G401.6 (cell line): ENCODE results near the gene FBLN5.
A peak's percentile ranks its signal among the peaks of the same experiment; 100 is the strongest.

ENCODE experiments used
- FAIRE-seq: peaks from 2 replicates; lab custom pipeline; 2012; peaks lifted over from hg19 to GRCh38; lab: Jason Lieb, UNC

The FBLN5 gene

GRCh38 chr14:91945751-91946621 is 1.5 kb downstream of the FBLN5 start:
- no peak for FAIRE-seq

DNA sequence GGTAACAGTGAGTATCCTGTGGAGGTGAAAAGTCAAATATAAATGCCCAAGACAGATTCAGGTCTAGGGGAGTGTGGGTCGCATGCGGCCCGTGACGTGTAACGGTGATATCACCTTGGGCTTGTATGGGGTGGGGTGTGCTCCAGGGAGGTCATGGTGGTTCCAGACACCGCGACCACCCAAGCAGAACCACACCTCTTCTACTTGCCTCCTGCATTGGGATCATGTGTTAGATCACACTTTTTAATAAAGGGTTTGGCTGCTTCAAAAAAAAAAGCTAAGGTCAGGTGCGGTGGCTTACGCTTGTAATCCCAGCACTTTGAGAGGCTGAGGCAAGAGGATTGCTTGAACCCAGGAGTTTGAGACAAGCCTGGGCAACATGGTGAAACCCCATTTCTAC is 4.5 kb downstream of the FBLN5 start:
- no peak for FAIRE-seq

GRCh38 chr14:91942128-91942527 is 5.4 kb downstream of the FBLN5 start:
- no peak for FAIRE-seq

DNA sequence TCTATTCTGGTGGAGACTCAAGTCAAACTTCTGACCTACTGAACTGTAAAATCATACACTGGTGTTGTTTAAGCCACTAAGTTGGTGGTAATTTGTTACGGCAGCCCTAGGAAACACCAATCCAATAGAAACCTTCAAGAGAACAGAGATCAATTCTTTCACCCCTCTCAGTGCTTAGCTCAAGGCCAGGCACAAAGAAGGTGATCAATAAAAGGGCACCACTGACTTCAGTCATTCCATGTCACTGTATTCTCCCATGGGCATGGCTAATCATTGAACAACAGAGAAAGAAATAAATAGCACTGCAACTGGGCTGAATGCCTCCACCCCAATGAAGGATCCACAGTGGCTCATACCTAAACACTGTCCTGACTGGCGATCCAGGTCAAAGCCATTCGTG is 7.3 kb downstream of the FBLN5 start:
- FAIRE-seq = no peak

GRCh38 chr14:91935586-91935985 is 11.9 kb downstream of the FBLN5 start:
- no peak for FAIRE-seq

- FAIRE-seq = no peak
Measured at GRCh38 chr14:91934554-91935285, 12.8 kb downstream of the FBLN5 start.

DNA sequence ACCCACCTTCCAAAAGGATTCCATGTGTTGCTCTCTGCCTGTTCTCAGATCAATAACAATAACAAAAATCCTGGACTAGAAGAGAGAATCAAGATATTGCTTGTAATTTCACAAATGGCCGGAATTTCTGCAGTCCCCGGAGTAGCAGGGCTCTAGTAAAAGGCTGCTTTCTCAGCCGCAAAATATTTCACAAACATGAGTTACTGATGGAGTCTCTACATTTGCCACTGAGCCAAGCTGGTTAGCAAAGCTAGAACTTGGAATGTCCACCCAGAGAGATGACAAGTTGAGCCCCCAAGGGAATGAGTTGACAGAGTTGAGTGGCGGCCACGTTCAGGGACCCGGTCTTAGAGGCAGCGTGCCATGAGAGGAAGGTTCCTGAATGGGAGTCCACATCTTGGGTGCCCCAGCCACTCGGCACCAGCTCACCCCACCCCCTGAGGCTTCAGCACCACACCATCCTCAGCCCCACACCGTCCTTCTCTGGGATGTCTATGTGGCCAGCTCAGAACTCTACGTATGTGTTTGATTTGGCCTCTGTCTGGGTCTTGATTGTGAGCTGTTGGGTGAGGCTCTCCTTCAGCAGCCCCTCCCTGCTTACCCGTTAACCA is 15.9 kb downstream of the FBLN5 start:
- no peak for FAIRE-seq

DNA sequence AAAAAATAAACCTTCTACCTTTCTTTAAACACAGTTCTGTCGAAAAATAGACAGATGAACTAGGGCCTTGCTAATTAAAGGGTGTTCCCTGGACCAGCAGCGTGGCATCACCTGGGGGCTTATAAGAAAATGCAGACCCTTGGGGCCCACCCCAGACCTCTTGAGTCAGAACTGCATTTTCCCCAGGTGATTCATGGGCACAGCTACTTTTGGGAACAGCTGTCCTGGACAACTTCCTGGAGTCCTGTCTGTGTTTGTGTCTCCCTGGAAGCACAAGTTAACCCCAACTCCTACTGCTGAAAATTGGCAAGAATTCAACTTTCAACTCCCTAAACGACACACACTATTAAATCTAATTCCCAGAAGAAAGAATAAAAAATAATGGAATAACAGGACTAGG is 17.8 kb downstream of the FBLN5 start:
- no peak for FAIRE-seq

DNA sequence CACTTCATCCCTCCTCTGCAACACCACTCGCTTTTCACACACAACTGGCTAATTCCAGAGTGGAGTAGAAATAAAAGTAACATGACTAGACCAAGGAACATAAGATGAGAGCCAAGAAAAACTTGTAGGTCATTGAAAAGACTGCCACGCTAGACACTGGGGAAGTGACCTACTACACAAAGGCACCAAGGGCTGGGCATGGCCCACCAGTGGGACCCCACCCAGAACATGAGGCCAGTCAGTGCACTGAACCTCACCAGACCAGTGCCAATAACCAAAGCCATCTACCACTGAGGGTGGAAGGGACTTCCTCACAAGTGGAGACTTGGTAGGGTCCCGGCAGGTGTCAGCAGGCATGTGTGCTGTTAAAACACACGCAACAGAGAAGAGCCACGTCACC is 19.7 kb downstream of the FBLN5 start:
- no peak for FAIRE-seq

DNA sequence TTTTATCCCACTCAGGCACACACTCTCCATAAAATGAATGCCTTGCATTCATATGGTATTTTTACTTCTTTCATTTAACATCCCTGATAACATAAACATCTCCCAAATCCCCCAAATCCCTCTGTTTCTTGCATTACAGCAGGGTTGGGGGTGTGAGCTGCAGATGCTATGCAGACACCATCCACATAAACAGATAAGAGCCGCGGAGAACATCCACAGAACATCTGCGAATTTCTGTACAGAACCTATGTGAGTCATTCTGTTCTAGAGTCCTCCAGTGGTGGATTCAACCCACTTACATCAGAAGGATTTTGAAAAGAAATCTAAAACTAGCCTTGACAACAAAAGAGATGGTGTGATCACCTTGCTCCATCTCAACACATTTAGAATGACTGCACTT is 20.3 kb downstream of the FBLN5 start:
- no peak for FAIRE-seq

DNA sequence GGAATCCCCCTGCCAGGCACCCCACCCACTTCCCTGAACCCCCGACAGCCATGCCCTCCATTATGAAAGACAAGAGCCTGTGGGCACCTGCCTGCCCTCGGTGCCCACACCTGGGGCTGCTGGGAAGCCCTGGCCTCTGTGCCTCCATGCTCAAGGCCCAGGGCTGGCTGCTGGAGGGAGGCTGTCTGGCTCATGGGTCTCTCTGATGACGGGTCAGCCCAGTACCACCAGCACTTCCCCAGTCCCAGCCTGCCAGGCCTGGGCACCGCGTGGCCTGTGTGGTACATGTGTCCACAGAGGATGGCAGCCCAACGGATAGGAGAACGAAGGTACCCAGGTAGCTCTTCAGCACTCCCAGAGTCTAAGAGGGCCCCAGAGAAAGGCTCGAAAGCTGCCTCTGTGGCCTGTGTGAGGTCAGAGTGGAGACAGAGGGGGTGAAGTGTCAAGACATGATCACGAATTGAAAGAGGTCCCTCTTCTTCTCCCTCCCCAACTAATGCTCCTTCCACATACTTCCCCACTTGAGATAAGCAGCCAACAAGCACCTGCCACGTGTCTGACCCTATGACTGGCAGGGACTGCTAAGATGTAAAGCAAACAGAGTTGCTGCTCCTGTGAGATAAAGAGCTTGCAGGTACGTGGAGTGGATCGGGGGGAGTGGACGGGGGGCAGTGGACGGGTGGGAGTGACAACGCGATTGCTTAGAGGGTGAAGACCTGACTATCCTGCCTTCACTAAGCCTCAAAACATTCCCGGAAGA is 21.2 kb downstream of the FBLN5 start:
- no peak for FAIRE-seq

- FAIRE-seq = no peak
Measured at GRCh38 chr14:91925727-91926121, 21.8 kb downstream of the FBLN5 start.

- no peak for FAIRE-seq
Measured at GRCh38 chr14:91925001-91925726, 22.3 kb downstream of the FBLN5 start.

DNA sequence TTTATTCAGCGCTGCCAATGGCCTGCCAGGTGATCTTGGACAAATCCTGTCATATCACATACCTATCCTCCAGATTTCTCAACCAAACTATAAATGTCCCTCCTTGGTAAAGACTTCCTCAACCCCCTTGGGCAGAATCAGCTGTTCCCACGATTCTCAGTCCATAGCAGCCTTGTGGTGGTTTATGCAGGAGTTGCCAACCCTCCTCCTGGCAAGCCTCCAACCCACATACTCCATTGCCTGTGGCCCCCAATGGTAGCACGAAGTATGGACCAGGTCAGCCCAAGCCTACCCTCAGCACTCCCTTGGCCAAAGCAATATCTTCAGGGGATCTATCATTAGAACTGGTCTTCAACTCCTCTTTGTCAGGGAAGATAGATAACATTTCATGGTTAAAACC is 27.0 kb downstream of the FBLN5 start:
- FAIRE-seq = no peak

GRCh38 chr14:91919814-91920213 is 27.7 kb downstream of the FBLN5 start:
- FAIRE-seq = no peak

DNA sequence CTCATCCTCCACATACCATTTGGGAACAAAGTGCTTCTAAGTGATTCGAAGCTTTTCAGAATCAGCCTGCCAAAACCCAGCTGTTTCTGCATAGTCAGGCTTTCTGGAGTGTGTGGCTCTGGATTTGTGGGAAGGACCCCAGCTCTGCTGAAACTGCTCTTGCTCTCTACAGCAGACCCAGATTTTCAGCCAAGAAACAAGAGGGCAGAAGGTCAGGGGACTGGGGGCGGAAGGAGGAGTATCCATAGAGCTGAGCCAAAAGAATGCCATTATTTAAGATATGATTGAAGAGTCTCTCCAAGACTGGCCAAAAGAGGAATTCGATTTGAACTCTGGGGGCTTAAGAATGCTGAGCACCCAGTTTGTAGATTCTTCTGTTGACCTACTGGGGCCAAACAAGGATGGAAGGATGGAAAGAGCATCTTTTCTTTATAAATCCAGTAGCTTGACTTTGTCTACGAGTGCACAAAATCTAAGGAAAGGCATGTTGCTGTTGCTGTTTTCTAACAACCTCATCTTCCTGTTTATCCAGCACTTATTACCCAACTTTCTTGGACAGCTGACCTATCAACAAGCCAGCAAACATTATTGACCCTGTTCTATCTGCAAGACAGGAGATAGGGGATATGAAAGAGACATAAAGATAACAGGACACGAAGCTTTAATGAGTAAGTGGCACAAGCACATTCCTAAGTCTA is 29.2 kb downstream of the FBLN5 start:
- no peak for FAIRE-seq

- no peak for FAIRE-seq
Measured at GRCh38 chr14:91912035-91912434, 35.5 kb downstream of the FBLN5 start.

DNA sequence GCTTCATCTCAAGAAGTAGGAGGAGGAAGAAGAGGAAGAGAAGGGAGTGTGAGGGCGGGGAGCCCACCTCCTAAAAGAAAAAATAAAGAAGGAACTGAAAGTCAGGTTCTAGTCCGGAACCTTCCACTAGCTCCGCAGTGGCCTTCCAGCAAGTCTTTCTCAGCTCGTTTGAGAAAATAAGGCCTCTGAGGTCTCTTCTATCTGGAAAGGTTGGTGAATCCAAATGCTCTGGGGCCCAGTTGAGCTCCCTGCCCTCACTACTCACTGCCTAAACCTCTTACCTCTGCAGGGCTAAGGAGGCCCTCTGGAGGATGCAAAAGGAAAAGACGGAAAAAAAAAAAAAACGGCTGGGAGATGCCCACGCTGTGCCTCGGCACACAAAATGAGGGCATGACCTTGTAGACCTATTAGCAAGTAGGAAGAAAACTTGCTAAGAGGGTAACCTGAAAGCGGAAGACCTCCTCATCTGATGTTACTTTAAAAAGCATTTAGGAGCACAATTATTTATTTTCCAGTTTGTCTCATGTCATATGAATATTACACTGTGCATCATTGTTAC is 35.9 kb downstream of the FBLN5 start:
- peak; percentile 13 for FAIRE-seq

GRCh38 chr14:91910196-91910595 is 37.3 kb downstream of the FBLN5 start:
- FAIRE-seq = no peak

GRCh38 chr14:91906374-91906773 is 41.1 kb downstream of the FBLN5 start:
- no peak for FAIRE-seq
